ENCODE measurements around the gene SPANXN3.

The SPANXN3 gene

DNA sequence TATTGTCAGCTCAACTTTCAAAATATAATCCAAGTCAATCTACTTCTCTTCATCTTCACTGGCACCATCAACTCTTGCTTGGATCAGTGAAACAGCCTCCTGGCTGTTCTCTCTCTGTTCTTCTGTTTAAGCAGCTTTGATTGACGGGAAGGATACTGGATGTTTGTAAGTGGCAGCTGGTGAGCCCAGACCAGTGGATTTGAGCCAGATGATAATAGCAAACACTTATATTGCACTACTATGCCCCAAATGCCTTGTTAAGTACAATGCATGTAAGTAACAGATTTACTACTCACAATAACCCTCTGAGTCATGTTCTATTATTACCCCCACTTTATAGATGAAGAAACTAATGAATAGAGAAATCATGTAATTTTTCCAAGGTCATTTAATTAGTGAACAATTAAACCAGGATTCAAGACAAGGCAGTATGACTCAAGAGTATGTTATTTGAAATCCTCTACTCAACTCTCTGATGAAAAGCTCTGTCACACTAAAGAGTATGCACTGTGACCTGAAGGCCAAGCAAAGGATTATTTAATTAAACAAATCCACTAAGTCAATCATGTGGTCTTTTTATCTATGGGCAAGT, 44.8 kb downstream of the SPANXN3 start:
- no peak overlapping the region for H3K27ac ChIP-seq
- no peak overlapping the region for H3K4me2 ChIP-seq (ENCODE audit: low read length)
- H3K27me3 ChIP-seq (ENCODE audit: control insufficient read depth, insufficient read depth, low read length): no peaks in the 10 kb centered on the region
- no peak overlapping the region for H2AFZ ChIP-seq
- H3K79me2 ChIP-seq: no peaks in the 10 kb centered on the region
- no peaks in the 10 kb centered on the region for H3K9me3 ChIP-seq (ENCODE audit: control insufficient read depth, low read length)
- H3K4me1 ChIP-seq: no peaks in the 10 kb centered on the region
- H3K9ac ChIP-seq: no peak overlapping the region
- TF ChIP-seq, protein P1, sequence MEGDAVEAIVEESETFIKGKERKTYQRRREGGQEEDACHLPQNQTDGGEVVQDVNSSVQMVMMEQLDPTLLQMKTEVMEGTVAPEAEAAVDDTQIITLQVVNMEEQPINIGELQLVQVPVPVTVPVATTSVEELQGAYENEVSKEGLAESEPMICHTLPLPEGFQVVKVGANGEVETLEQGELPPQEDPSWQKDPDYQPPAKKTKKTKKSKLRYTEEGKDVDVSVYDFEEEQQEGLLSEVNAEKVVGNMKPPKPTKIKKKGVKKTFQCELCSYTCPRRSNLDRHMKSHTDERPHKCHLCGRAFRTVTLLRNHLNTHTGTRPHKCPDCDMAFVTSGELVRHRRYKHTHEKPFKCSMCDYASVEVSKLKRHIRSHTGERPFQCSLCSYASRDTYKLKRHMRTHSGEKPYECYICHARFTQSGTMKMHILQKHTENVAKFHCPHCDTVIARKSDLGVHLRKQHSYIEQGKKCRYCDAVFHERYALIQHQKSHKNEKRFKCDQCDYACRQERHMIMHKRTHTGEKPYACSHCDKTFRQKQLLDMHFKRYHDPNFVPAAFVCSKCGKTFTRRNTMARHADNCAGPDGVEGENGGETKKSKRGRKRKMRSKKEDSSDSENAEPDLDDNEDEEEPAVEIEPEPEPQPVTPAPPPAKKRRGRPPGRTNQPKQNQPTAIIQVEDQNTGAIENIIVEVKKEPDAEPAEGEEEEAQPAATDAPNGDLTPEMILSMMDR (IDR thresholded peaks at IDR 0.05): no peak
- no peak overlapping the region for H3K4me3 ChIP-seq (ENCODE audit: low read depth, low read length)
- no peaks in the 10 kb centered on the region for H3K36me3 ChIP-seq (ENCODE audit: control insufficient read depth, insufficient read depth, low read length)

DNA sequence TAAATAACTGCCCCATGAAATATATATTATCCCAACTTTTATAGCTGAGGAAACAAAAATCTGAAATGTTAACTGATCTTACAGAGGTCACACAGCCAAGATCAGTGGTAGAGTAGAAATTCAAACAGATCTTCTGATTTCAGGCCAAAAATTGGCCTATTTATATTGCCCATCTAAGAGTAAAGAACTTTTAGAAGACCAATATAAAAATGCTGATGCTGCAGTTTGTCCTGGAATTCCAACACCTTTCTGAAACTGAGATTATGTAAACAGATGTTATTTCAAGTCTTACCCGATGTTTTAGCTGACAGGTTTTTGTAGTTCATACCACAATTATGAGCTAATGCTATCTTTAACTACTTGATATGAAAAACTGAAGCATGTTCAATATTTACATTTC, 51.1 kb downstream of the SPANXN3 start:
- Histone ChIP-seq H3K9ac (no peak overlapping the region), H3K79me2 (no peaks in the 10 kb centered on the region), H2AFZ (no peak overlapping the region), H3K4me3 (ENCODE audit: low read depth, low read length) (no peak overlapping the region), H3K4me2 (ENCODE audit: low read length) (no peak overlapping the region), H3K4me1 (no peaks in the 10 kb centered on the region), H3K27me3 (ENCODE audit: control insufficient read depth, insufficient read depth, low read length) (no peaks in the 10 kb centered on the region), H3K27ac (no peak overlapping the region), H3K9me3 (ENCODE audit: control insufficient read depth, low read length) (no peaks in the 10 kb centered on the region), H3K36me3 (ENCODE audit: control insufficient read depth, insufficient read depth, low read length) (no peaks in the 10 kb centered on the region)
- TF ChIP-seq, protein P1 (IDR thresholded peaks at IDR 0.05): no peak

DNA sequence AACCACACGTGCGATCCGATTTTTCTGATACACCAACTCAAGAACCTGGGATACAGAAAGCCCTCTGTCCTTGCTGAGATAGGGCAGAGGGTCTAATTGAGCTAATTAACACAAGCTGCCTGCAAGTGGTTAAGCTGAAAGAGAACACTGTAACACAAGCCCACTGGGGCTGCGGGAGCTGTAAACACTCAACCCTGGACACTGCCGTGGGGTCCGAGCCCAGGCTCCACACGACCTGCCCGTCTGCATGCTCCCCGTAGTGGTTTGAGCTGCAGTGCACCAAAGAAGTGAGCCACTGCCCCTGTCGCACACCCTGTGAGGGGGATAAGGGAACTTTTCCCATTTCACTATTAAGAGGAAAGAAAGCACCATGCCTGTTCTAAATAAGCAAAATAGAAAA, 54.6 kb downstream of the SPANXN3 start:
- Histone ChIP-seq H3K79me2 (no peaks in the 10 kb centered on the region), H3K9ac (no peak overlapping the region), H3K4me1 (no peaks in the 10 kb centered on the region), H3K9me3 (ENCODE audit: control insufficient read depth, low read length) (no peaks in the 10 kb centered on the region), H3K36me3 (ENCODE audit: control insufficient read depth, insufficient read depth, low read length) (no peaks in the 10 kb centered on the region), H3K27me3 (ENCODE audit: control insufficient read depth, insufficient read depth, low read length) (no peaks in the 10 kb centered on the region), H3K27ac (no peak overlapping the region), H3K4me2 (ENCODE audit: low read length) (no peak overlapping the region), H3K4me3 (ENCODE audit: low read depth, low read length) (no peak overlapping the region), H2AFZ (no peak overlapping the region)
- TF ChIP-seq, protein P1 (IDR thresholded peaks at IDR 0.05): no peak

DNA sequence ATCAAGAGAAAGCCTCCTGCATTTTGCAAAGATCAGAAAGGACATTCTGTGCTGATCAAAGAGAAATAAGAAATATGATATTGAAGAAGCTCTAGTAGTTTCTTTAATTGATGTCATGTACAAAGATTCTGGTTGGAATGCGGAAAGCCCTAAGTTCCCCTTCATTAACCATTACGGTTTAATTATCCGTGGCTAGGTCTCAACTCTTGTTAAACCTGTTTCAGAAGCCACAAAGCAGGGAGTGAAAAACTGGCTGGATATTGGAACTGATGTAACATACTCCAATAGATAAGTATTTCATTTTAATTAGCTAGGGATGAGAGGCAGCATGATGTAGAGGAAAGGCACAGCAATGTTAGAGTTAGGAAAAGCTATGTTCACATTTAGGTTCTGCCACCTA, 55.7 kb downstream of the SPANXN3 start:
- no peaks in the 10 kb centered on the region for H3K4me1 ChIP-seq
- H3K27ac ChIP-seq: no peak overlapping the region
- no peak overlapping the region for H3K4me2 ChIP-seq (ENCODE audit: low read length)
- TF ChIP-seq, protein P1 (IDR thresholded peaks at IDR 0.05): no peak
- H3K79me2 ChIP-seq: no peaks in the 10 kb centered on the region
- no peaks in the 10 kb centered on the region for H3K9me3 ChIP-seq (ENCODE audit: control insufficient read depth, low read length)
- no peak overlapping the region for H3K4me3 ChIP-seq (ENCODE audit: low read depth, low read length)
- no peaks in the 10 kb centered on the region for H3K27me3 ChIP-seq (ENCODE audit: control insufficient read depth, insufficient read depth, low read length)
- no peak overlapping the region for H2AFZ ChIP-seq
- H3K36me3 ChIP-seq (ENCODE audit: control insufficient read depth, insufficient read depth, low read length): no peaks in the 10 kb centered on the region
- H3K9ac ChIP-seq: no peak overlapping the region
